SKM-1 (cell line): ENCODE data around the gene MYBPC2.

Experiments used
- DNase-seq: peaks from one replicate; lab custom pipeline; 2025; ENCODE audit not compliant: unreplicated experiment; lab: John Stamatoyannopoulos, UW

Gene MYBPC2

GRCh38 chr19:50513746-50514345 lies 81.2 kb downstream of the MYBPC2 start, which contains the start of gene ASPDH:
TSS of gene ASPDH (minus strand) at chr19:50513913. CDS start at chr19:50513823, 90 bp downstream.
- DNase-seq = no peak

GRCh38 chr19:50514346-50515167 lies 81.9 kb downstream of the MYBPC2 start:
- DNase-seq = no peak

- DNase-seq = no peak
Observed at GRCh38 chr19:50515168-50515561, 82.5 kb downstream of the MYBPC2 start.
